ENCODE data around the gene DCDC2B. TPM values are rescaled to one million over a fixed set of nuclear protein-coding genes. Genes with fewer than 3 reads are reported as not detected.
A peak's percentile ranks its signal among the peaks of the same experiment; 100 is the strongest.
"Not testable (repeated sequence)": the region's sequence is repeated elsewhere in the genome, so short reads cannot be mapped to it uniquely, and the experiment has no call there.

Gene DCDC2B
- under 1 TPM in 1 of 2 donors, not detected in 1; 0.06 TPM for polyA plus RNA-seq

DNA sequence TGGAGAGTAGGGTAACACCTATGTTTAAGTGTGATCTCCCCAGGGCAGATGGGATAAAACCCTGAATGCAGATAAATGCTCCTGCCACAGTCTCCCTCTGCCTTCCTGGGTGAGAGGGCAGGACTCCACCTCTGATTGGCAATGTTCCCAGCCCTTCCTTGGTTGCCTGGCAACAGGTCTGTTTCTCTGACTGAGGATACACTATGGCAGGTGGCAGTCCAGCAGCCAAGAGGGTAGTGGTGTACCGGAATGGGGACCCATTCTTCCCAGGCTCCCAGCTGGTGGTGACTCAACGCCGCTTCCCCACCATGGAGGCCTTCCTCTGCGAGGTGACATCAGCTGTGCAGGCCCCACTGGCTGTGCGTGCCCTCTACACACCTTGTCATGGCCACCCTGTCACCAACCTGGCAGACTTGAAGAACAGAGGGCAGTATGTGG lies at the start of gene DCDC2B:
DCDC2B (plus strand) TSS at position 199 of the 438 bp plus-strand sequence; CDS start at position 204, 5 bp downstream.
- Histone ChIP-seq H3K27me3 (ENCODE audit: control insufficient read depth in 1 of 2, insufficient read depth in 2 of 2, low read length in 2 of 2) (no peaks in the 10 kb centered on the region), H3K4me1 (ENCODE audit: control insufficient read depth in 2 of 2, insufficient read depth in 2 of 2, low read length in 1 of 2) (peaks cover 3 to 20% of the 10 kb centered on the region in 2 donors), H3K27ac (ENCODE audit: low read depth in 2 of 2, low read length in 1 of 2) (no peak within 1 kb of the TSS), H3K9me3 (ENCODE audit: control insufficient read depth in 2 of 2, insufficient read depth in 1 of 2, low read depth in 1 of 2, low read length in 1 of 2) (no peaks in the 10 kb centered on the region), H3K4me3 (ENCODE audit: low read depth in 1 of 2, low read length in 2 of 2) (no peak within 1 kb of the TSS), H3K36me3 (ENCODE audit: control insufficient read depth in 2 of 2, insufficient read depth in 2 of 2, low read length in 1 of 2) (no peaks in the 10 kb centered on the region)
- WGBS, 2 donors = 60 to 70% methylated on average over 5 of the region's 5 CpGs

- H3K9me3 ChIP-seq (ENCODE audit: control insufficient read depth in 2 of 2, insufficient read depth in 1 of 2, low read depth in 1 of 2, low read length in 1 of 2) = no peaks in the 10 kb centered on the region
- peaks cover 22 to 27% of the 10 kb centered on the region in 2 donors for H3K36me3 ChIP-seq (ENCODE audit: control insufficient read depth in 2 of 2, insufficient read depth in 2 of 2, low read length in 1 of 2)
- no peaks in the 10 kb centered on the region for H3K4me1 ChIP-seq (ENCODE audit: control insufficient read depth in 2 of 2, insufficient read depth in 2 of 2, low read length in 1 of 2)
- no peak overlapping the region for H3K27ac ChIP-seq (ENCODE audit: low read depth in 2 of 2, low read length in 1 of 2)
- no peak overlapping the region for H3K4me3 ChIP-seq (ENCODE audit: low read depth in 1 of 2, low read length in 2 of 2)
- no peaks in the 10 kb centered on the region for H3K27me3 ChIP-seq (ENCODE audit: control insufficient read depth in 1 of 2, insufficient read depth in 2 of 2, low read length in 2 of 2)
- 74 to 80% methylated on average over 3 of the region's 3 CpGs for WGBS, 2 donors
These were observed 49.7 kb upstream of the DCDC2B start for GRCh38 chr1:32159189-32159588.

DNA sequence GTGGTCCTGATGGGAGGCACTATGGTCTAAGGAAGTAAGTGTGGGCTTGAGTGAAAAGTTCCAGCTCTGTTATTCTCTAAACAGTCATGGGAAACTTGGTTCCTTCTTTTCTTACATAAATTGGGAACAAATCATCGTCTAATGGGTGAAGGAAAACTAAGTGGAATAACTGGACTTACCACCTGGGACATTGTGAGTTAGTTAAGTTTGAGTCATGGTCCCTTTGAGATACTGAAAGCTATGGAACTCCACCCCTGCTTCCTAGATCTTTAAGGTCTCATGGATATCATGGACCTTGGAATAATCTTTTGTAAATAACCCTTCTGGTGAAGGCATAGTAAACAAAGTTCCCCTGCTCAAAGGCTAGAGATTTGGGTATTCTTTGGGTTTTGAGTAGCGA lies 45.5 kb upstream of the DCDC2B start:
- Histone ChIP-seq H3K27ac (ENCODE audit: low read depth in 2 of 2, low read length in 1 of 2) (peak overlapping the region; percentile 47 to 70), H3K9me3 (ENCODE audit: control insufficient read depth in 2 of 2, insufficient read depth in 1 of 2, low read depth in 1 of 2, low read length in 1 of 2) (no peaks in the 10 kb centered on the region), H3K36me3 (ENCODE audit: control insufficient read depth in 2 of 2, insufficient read depth in 2 of 2, low read length in 1 of 2) (peaks cover 17 to 28% of the 10 kb centered on the region in 2 donors), H3K27me3 (ENCODE audit: control insufficient read depth in 1 of 2, insufficient read depth in 2 of 2, low read length in 2 of 2) (no peaks in the 10 kb centered on the region), H3K4me3 (ENCODE audit: low read depth in 1 of 2, low read length in 2 of 2) (no peak overlapping the region), H3K4me1 (ENCODE audit: control insufficient read depth in 2 of 2, insufficient read depth in 2 of 2, low read length in 1 of 2) (no peaks in the 10 kb centered on the region)
- WGBS, 2 donors = 68 to 81% methylated on average over 2 of the region's 2 CpGs

DNA sequence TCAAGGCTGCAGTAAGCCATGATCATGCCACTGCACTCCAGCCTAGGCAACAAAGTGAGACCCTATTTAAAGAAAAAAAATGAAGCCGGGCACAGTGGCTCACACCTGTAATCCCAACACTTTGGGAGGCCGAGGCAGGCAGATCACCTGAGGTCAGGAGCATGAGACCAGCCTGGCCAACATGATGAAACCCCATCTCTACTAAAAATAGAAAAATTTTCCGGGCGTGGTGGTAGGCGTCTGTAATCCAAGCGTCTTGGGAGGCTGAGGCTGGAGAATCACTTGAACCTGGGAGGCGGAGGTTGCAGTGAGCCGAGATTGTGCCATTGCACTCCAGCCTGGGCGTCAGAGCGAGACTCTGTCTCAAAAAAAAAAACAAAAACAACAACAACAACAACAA lies 43.3 kb upstream of the DCDC2B start:
- not testable (repeated sequence) for H3K4me3 ChIP-seq (ENCODE audit: low read depth in 1 of 2, low read length in 2 of 2); H3K4me1 ChIP-seq (ENCODE audit: control insufficient read depth in 2 of 2, insufficient read depth in 2 of 2, low read length in 1 of 2); H3K27ac ChIP-seq (ENCODE audit: low read depth in 2 of 2, low read length in 1 of 2); H3K27me3 ChIP-seq (ENCODE audit: control insufficient read depth in 1 of 2, insufficient read depth in 2 of 2, low read length in 2 of 2); H3K9me3 ChIP-seq (ENCODE audit: control insufficient read depth in 2 of 2, insufficient read depth in 1 of 2, low read depth in 1 of 2, low read length in 1 of 2)
- peaks cover 16 to 26% of the 10 kb centered on the region in 2 donors for H3K36me3 ChIP-seq (ENCODE audit: control insufficient read depth in 2 of 2, insufficient read depth in 2 of 2, low read length in 1 of 2)
- WGBS, 2 donors = 95 to 97% methylated on average over 10 of the region's 10 CpGs

GRCh38 chr1:32170991-32171390 lies 37.9 kb upstream of the DCDC2B start:
- WGBS, 2 donors = 85 to 86% methylated on average over 4 of the region's 4 CpGs
- H3K36me3 ChIP-seq (ENCODE audit: control insufficient read depth in 2 of 2, insufficient read depth in 2 of 2, low read length in 1 of 2) = peaks cover 14 to 33% of the 10 kb centered on the region in 2 donors

GRCh38 chr1:32172621-32173245 lies 36.2 kb upstream of the DCDC2B start:
- no peaks in the 10 kb centered on the region for H3K4me1 ChIP-seq (ENCODE audit: control insufficient read depth in 2 of 2, insufficient read depth in 2 of 2, low read length in 1 of 2)
- no peak overlapping the region for H3K4me3 ChIP-seq (ENCODE audit: low read depth in 1 of 2, low read length in 2 of 2)
- no peaks in the 10 kb centered on the region for H3K9me3 ChIP-seq (ENCODE audit: control insufficient read depth in 2 of 2, insufficient read depth in 1 of 2, low read depth in 1 of 2, low read length in 1 of 2)
- H3K27me3 ChIP-seq (ENCODE audit: control insufficient read depth in 1 of 2, insufficient read depth in 2 of 2, low read length in 2 of 2) = no peaks in the 10 kb centered on the region
- peaks cover 14 to 26% of the 10 kb centered on the region in 2 donors for H3K36me3 ChIP-seq (ENCODE audit: control insufficient read depth in 2 of 2, insufficient read depth in 2 of 2, low read length in 1 of 2)
- H3K27ac ChIP-seq (ENCODE audit: low read depth in 2 of 2, low read length in 1 of 2) = no peak overlapping the region
- 94 to 98% methylated on average over 1 of the region's 1 CpG for whole genome bisulfite sequencing, 2 donors

More at GRCh38 chr1:32170991-32171390, 37.9 kb upstream of the DCDC2B start:
- H3K27ac ChIP-seq (ENCODE audit: low read depth in 2 of 2, low read length in 1 of 2) = no peak overlapping the region
- H3K4me3 ChIP-seq (ENCODE audit: low read depth in 1 of 2, low read length in 2 of 2) = no peak overlapping the region
- H3K4me1 ChIP-seq (ENCODE audit: control insufficient read depth in 2 of 2, insufficient read depth in 2 of 2, low read length in 1 of 2) = no peaks in the 10 kb centered on the region
- H3K9me3 ChIP-seq (ENCODE audit: control insufficient read depth in 2 of 2, insufficient read depth in 1 of 2, low read depth in 1 of 2, low read length in 1 of 2) = no peaks in the 10 kb centered on the region
- H3K27me3 ChIP-seq (ENCODE audit: control insufficient read depth in 1 of 2, insufficient read depth in 2 of 2, low read length in 2 of 2) = no peaks in the 10 kb centered on the region

GRCh38 chr1:32178380-32179192 lies 30.3 kb upstream of the DCDC2B start:
- 87 to 89% methylated on average over 7 of the region's 7 CpGs for WGBS, 2 donors
- H3K36me3 ChIP-seq (ENCODE audit: control insufficient read depth in 2 of 2, insufficient read depth in 2 of 2, low read length in 1 of 2) = peaks cover 2 to 7% of the 10 kb centered on the region in 2 donors
- peak overlapping the region in 1 of 2 donors; percentile 54 for H3K4me3 ChIP-seq (ENCODE audit: low read depth in 1 of 2, low read length in 2 of 2)
- H3K27ac ChIP-seq (ENCODE audit: low read depth in 2 of 2, low read length in 1 of 2) = peak overlapping the region; percentile 93 to 99
- peaks cover 0 to 10% of the 10 kb centered on the region in 2 donors for H3K4me1 ChIP-seq (ENCODE audit: control insufficient read depth in 2 of 2, insufficient read depth in 2 of 2, low read length in 1 of 2)
- no peaks in the 10 kb centered on the region for H3K27me3 ChIP-seq (ENCODE audit: control insufficient read depth in 1 of 2, insufficient read depth in 2 of 2, low read length in 2 of 2)
- no peaks in the 10 kb centered on the region for H3K9me3 ChIP-seq (ENCODE audit: control insufficient read depth in 2 of 2, insufficient read depth in 1 of 2, low read depth in 1 of 2, low read length in 1 of 2)

GRCh38 chr1:32179193-32179442 lies 29.8 kb upstream of the DCDC2B start:
- peaks cover 0 to 7% of the 10 kb centered on the region in 2 donors for H3K36me3 ChIP-seq (ENCODE audit: control insufficient read depth in 2 of 2, insufficient read depth in 2 of 2, low read length in 1 of 2)
- WGBS, 2 donors = 11 to 12% methylated on average over 7 of the region's 7 CpGs
- peak overlapping the region; percentile 54 to 74 for H3K4me3 ChIP-seq (ENCODE audit: low read depth in 1 of 2, low read length in 2 of 2)
- H3K9me3 ChIP-seq (ENCODE audit: control insufficient read depth in 2 of 2, insufficient read depth in 1 of 2, low read depth in 1 of 2, low read length in 1 of 2) = no peaks in the 10 kb centered on the region
- H3K27ac ChIP-seq (ENCODE audit: low read depth in 2 of 2, low read length in 1 of 2) = peak overlapping the region; percentile 93 to 99
- no peaks in the 10 kb centered on the region for H3K27me3 ChIP-seq (ENCODE audit: control insufficient read depth in 1 of 2, insufficient read depth in 2 of 2, low read length in 2 of 2)
- H3K4me1 ChIP-seq (ENCODE audit: control insufficient read depth in 2 of 2, insufficient read depth in 2 of 2, low read length in 1 of 2) = peaks cover 0 to 10% of the 10 kb centered on the region in 2 donors

- Histone ChIP-seq H3K4me1 (ENCODE audit: control insufficient read depth in 2 of 2, insufficient read depth in 2 of 2, low read length in 1 of 2) (peaks cover 0 to 10% of the 10 kb centered on the region in 2 donors), H3K9me3 (ENCODE audit: control insufficient read depth in 2 of 2, insufficient read depth in 1 of 2, low read depth in 1 of 2, low read length in 1 of 2) (no peaks in the 10 kb centered on the region), H3K27me3 (ENCODE audit: control insufficient read depth in 1 of 2, insufficient read depth in 2 of 2, low read length in 2 of 2) (no peaks in the 10 kb centered on the region), H3K27ac (ENCODE audit: low read depth in 2 of 2, low read length in 1 of 2) (peak within 1 kb of the TSS; percentile 93 to 99), H3K36me3 (ENCODE audit: control insufficient read depth in 2 of 2, insufficient read depth in 2 of 2, low read length in 1 of 2) (peaks cover 4 to 11% of the 10 kb centered on the region in 2 donors), H3K4me3 (ENCODE audit: low read depth in 1 of 2, low read length in 2 of 2) (peak within 1 kb of the TSS; percentile 54 to 74)
- 0 to 1% methylated on average over 63 to 79 of the region's 79 CpGs for WGBS, 2 donors
These were observed 29.3 kb upstream of the DCDC2B start, which contains the start of gene TXLNA for GRCh38 chr1:32179443-32180185. Gene TXLNA, plus strand, starts transcription at chr1:32179675. Its CDS starts 671 bp downstream, at chr1:32180346.
